DMS153 (cell line): ENCODE measurements around the gene PIANP.

ENCODE experiments used
- DNase-seq: peaks from one replicate; lab custom pipeline; 2025; lab: John Stamatoyannopoulos, UW

The PIANP gene

DNA sequence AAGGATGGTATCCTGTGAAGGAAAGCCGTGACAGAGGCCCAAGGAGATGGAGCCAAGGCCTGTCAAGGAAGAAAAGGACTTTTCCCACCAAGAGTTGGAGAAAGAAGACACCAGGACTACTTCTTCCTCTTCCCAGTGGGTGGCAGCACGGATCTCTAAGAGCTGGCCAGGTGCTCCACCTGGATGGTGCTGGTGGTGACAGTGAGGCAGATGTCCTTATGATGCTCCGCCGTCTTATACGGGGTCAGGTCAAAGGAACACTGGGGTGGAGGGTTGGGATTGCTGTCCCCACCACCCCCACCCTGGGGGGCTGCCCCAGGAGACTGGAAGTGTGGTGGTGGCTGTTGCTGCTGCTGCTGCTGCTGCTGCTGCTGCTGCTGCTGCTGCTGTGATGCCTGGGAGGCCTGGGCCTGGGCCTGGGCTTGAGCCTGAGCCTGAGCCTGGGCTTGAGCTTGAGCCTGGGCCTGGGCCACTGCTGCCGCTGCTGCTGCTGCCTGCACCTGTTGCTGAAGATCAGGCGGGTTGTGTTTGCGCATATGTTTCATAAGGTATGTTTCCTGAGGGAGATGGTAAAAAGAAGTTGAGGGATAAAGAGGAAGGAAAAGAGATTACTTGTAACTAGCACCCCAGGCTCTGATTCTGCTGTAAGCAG, 32.9 kb downstream of the PIANP start:
- no peak for DNase-seq

DNA sequence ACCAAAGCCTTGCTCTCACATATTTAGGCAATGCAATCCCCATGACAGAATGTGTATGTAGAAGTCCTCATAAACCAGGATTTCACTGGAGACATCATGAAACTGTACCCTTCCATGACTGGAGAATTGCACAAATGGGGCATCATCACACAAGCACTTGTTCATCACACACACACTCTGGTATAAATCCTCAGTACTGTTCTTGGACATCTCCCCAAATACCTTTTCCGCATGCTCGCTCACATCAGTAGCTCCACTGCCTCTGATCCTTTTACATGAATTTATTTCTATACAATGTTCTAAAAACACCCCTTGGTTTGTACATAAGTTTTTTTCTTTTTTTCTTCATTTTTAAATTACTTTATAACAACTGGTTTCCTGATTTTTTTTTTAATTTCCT, 34.4 kb downstream of the PIANP start:
- DNase-seq: no peak

DNA sequence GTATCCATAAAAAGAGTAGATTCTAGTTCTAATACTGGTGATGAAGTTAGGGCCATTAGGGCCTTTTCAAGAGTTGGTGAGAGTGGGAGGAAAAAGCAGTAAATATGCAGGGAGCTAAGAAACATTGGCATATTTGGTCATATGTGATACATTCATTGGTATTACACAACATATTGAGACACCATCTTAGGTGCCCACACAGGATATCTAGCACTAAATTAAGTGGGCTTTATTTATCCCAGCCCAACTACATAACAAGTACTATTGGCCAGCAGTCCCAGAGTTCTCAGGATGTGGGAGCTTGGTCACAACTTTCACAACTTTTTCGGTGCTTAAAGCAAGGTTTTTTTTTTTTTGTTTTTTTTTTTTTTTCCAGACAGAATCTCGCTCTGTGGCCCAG, 35.7 kb downstream of the PIANP start:
- no peak for DNase-seq

DNA sequence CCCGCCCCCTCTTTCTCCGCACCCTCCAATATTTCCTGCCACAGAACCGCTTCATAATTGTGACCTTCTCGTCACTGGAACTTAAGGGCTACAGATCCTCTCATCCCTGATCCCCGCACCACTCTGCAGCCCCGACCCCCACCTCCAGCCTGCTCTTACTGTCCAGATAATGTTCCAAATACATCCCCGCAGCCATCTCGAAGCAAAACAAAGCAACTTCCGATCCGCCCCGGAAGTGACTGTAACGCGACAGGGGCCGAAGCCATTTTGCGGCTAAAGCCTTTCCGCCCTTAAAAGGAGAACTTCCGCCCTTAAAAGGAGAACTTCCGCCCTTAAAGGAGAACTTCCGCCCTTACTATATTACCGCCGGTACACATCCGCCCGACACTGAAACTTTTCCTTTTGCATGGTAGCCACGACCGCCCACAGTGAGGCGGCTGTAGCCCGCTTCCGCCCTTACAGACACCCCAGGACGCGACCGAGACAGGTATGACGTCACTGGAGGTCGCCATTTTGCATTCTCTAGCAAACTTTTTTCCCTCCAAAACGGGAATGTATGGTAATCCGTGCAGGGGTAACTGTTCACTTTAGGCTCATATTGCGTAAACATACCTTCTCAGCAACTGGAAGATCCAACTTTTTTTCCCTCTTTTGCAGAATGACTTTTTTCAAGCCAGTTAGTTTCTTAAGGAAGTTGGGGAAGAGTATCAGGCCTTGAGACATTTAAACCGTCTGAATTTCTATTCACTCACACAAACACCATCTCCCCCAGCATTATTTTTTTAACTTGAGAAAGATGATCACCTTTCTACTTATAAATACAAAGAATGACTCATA, 37.5 kb downstream of the PIANP start, which contains the start of gene ING4:
ING4 (minus strand) TSS at position 214 of the 837 bp plus-strand sequence; CDS start at position 196, 18 bp downstream.
- DNase-seq: peak; percentile 99

DNA sequence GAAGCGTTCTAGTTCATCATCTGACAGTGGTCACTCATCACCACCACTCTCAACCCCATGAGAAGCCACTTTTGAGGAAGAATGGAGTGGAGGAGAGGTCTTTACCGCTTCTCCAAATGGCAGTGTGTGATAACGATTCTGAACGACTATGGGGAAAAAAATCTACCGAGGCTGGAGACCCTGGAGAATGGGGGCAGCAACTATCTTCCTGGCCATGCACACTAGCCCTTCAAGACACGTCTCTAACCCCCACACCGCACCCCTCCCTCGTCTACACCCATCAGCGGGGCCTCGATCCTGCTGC, 38.1 kb downstream of the PIANP start:
- DNase-seq: no peak

DNA sequence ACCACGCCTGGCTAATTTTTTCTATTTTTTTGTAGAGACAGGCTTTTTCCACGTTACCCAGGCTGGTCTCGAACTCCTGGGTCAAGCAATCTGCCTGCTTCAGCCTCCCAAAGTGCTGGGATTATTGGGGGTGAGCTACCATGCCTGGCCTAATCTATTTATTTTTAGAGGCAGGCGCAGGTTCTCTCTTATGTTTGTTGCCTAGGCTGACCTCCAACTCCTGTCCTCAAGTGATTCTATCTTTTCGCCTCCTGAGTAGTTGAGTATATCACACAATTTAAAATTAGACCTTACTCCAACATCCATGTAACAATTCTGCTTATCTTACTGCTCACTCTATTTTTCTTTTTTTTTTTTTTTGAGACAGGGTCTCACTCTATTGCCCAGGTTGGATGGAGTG, 46.6 kb downstream of the PIANP start:
- no peak for DNase-seq

DNA sequence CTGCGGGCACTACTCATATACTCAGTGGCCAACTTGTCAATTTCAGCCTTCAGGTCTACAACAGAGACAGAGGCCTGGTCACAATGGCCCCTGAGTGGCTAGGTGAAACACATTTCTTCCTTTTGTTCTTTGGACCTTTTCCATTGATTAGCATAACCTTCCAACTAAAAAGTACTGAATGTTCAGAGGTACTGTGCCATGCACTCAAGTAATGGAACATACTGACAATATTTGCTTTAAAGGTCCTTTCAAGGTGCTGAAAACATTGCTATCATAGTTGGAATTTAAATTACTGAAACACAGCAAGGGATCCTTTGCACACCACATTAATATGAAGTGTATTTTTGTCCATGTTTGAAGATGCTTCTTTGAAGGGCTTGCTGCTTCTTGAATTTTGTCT, 47.3 kb downstream of the PIANP start:
- no peak for DNase-seq

DNA sequence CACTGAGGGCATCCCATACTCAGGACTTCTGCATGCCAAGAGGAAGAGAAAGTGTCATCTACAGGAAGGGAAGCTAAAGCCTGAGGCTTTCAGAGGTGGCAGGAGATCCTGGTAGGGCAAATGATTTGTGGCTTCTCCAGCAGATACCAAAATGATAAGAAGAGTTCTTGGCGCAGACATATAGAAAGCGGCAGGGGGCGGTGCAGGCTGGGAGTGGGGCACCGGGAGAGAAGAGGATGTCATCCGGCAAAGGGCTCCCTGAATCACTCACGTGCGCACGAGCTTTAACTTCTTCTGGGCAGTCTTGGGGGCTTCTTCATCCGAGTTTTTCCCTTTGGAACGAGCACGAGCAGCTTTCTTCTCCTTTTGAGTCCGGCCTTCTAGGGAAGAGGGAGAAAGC, 48.2 kb downstream of the PIANP start:
- DNase-seq: no peak

DNA sequence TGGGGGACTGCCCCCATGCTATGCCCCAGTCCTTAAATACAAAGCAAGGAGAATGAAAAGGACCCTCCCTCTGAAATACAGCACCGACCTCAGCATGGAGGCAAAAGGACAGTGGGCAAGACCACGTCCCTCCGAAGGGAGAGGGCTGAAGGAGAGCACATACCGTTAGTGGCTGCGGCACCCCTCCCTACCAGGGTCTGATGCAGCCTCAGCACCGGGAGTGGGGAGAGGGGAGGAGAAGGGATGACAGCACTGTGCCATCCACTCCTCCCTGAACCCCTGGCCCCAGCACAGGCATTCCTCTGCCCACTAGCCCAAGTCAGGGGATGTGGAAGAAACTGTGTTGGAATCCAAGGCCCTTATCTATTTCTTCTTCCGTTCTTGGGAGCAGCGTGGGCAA, 49.8 kb downstream of the PIANP start:
- DNase-seq: no peak

DNA sequence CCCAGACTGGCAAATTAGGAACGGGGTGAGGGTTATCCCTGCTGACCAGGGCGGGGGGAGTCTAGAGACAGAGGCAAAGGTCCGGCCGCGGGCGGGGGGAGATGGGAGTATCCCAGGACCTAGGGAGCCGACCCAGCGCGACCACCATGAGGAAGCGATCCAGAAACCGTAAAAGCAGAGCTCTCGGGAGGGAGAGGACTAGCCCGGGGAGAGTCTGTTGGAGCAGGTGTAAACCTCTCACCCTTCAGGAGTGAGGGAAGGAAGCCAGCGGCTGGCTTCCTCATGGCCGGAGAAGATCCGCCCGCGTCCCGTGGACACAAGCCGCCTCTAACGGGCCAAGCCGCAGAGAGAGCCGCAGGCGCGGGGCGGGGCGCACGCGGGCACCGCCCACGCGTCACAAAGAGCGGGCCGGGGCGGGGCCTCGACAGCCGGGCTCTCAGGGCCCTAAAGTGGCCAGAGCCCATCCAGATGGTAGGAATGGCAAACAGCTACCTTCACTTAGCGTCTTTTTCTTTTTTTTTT, 53.5 kb downstream of the PIANP start, which contains the start of gene ACRBP:
ACRBP (minus strand) TSS at position 350 of the 522 bp plus-strand sequence; CDS start at position 284, 66 bp downstream.
- DNase-seq: no peak

DNA sequence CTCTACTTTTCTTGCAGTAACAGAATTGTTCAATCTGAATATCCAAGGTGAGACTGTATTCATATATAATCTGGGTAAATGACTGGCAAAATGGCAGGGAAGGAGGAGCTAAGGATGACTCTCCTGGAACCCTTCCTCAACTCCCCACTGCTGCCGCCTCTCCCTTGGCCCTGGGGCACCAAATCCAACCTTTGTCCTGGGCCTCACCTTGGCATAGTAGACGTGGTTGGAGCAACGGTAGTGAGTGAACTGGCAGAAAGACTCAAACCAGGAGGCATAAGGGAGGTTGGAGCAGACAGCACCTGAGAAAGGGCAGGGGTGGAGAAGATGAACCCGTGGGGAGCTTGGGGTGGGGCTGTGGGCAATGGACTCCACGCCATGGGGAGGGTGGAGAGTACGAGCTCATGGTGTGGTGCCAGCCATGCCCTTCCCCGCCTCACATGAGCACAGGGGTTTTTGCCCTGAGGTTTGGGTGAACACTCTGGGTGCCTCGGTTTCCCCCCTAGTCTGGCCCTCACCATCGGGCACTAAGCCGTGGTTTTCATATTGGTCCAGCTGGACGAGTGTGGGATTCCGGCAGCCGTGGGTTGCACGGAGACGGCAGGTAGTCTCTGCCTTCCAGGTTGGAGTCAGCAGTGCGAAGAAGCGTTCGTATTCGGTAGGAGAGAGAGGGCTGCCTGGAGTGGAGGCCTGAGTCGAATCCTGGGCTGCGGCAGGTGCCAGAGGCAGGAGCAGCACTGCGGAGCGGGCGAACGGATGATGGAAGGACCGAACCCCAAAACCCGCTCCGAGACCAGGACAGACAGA, 54.1 kb downstream of the PIANP start:
- DNase-seq: no peak

DNA sequence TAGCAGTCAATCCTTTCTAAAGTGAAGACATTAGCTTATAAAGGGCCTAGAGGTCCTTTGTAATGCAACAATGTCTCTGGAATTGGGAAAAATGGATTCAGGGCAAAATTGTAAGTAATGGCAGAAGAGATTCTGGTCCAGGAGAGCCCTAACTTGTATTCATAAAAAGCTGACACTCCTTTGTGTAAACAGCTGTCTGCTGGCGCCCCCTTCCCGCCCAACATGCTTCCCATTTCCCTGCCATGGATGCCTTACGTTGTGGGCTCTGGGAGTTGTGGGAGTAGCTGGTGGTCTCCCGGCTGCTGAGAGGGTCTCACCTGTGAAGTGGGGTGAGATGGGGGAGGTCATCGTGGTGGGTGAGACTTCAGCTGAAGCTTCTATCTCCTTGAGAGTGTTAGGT, 55.7 kb downstream of the PIANP start:
- no peak for DNase-seq

DNA sequence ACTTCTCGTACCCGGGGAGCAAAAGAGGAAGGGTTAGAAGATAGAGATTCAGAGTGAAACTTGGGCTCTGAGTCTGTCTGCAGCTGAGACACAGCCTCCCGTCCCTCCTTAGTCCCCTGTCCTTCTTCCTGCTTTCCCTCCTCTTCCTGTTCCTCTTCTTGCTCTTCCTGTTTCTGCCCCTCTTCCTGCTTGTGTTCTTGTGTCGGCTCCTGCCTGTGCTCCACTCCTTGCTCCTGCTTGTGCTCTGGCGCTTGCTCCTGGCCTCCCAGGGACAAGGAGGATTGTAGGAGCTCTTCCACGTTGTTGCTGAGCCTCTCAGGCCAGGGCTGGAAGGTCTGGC, 56.4 kb downstream of the PIANP start:
- no peak for DNase-seq
